PC-3 (cell line): ENCODE data around the gene METTL8. TPM values are rescaled to one million over a fixed set of nuclear protein-coding genes. Genes with fewer than 3 reads are reported as not detected.
"Not testable (repeated sequence)": the region's sequence is repeated elsewhere in the genome, so short reads cannot be mapped to it uniquely, and the experiment has no call there.

ENCODE experiments used
- ATAC-seq: fragments of 200-7000 bp; cut with Tn5 transposase; 2 replicates; pipeline ENCODE4 v1.9.1; 2020; ENCODE audit warnings: mild to moderate bottlenecking, moderate library complexity
- BruUV-seq: library from RNA; stranded (reverse); fragments of 400-500 nt; replicated peaks from 2 replicates; lab custom pipeline; 2021; lab: Mats Ljungman, UMichigan
- CTCF ChIA-PET: fragments of 300-600 bp; sonication (Branson Sonifier 250); formaldehyde crosslinking; loops from one replicate; lab custom pipeline; 2022; ENCODE audit warnings: antibody characterized with exemption; lab: Charles Lee
- POLR2A ChIA-PET: fragments of 300-600 bp; sonication (Branson Sonifier 250); formaldehyde crosslinking; loops from one replicate; lab custom pipeline; 2022; ENCODE audit warnings: antibody characterized with exemption; ENCODE audit not compliant: unreplicated experiment; lab: Charles Lee
- DNase-seq: peaks from one replicate; pipeline ENCODE4 v3.0.0-alpha.2; 2015
- H2AFZ ChIP-seq: fragments of 300-600 bp; sonication (generic); 2 replicates; pipeline ENCODE4 v1.6.0; 2016; ENCODE audit warnings: antibody characterized with exemption, low read length
- H3F3A ChIP-seq: fragments of 300-600 bp; sonication (generic); one replicate; pipeline ENCODE4 v1.6.0; 2017; ENCODE audit warnings: antibody characterized with exemption, low read length, control low read depth, mild to moderate bottlenecking; ENCODE audit not compliant: unreplicated experiment
- H3K27ac ChIP-seq: fragments of 300-600 bp; sonication (generic); 2 replicates; pipeline ENCODE4 v1.5.1; 2016; ENCODE audit warnings: mild to moderate bottlenecking, low read length
- H3K27me3 ChIP-seq: fragments of 300-600 bp; sonication (generic); 2 replicates; pipeline ENCODE4 v1.6.1; 2016; ENCODE audit warnings: low read length, mixed read lengths
- H3K36me3 ChIP-seq: fragments of 300-600 bp; sonication (generic); 2 replicates; pipeline ENCODE4 v1.6.1; 2016; ENCODE audit warnings: low read depth, mixed run types, low read length, mixed read lengths
- H3K4me1 ChIP-seq: fragments of 300-600 bp; sonication (generic); 2 replicates; pipeline ENCODE4 v1.5.1; 2016; ENCODE audit warnings: low read length; ENCODE audit not compliant: insufficient read depth
- H3K4me2 ChIP-seq: fragments of 300-600 bp; sonication (generic); 2 replicates; pipeline ENCODE4 v1.6.0; 2016; ENCODE audit warnings: low read length
- H3K4me3 ChIP-seq: fragments of 300-600 bp; sonication (generic); 2 replicates; pipeline ENCODE4 v1.5.1; 2016; ENCODE audit warnings: mild to moderate bottlenecking, low read length, mixed read lengths
- H3K79me2 ChIP-seq: fragments of 300-600 bp; sonication (generic); 2 replicates; pipeline ENCODE4 v1.6.1; 2017; ENCODE audit warnings: low read length, mixed read lengths
- H3K9ac ChIP-seq: fragments of 300-600 bp; sonication (generic); 2 replicates; pipeline ENCODE4 v1.6.0; 2016; ENCODE audit warnings: mild to moderate bottlenecking, low read length
- H3K9me2 ChIP-seq: fragments of 300-600 bp; sonication (generic); replicated peaks from 2 replicates; pipeline ENCODE4 v1.6.1; 2016; ENCODE audit warnings: mixed run types, low read length, mixed read lengths
- H3K9me3 ChIP-seq: fragments of 300-600 bp; sonication (generic); 2 replicates; pipeline ENCODE4 v1.6.1; 2016; ENCODE audit warnings: low read length, mixed read lengths
- H4K20me1 ChIP-seq: fragments of 300-600 bp; sonication (generic); 2 replicates; pipeline ENCODE4 v1.6.1; 2016; ENCODE audit warnings: low read length, mixed read lengths
- EZH2 ChIP-seq: fragments of 300-600 bp; sonication (generic); IDR thresholded peaks from one replicate; pipeline ENCODE4 v1.6.1; 2017; ENCODE audit warnings: antibody characterized with exemption, mild to moderate bottlenecking, low read length; ENCODE audit not compliant: unreplicated experiment
- EZH2phosphoT487 ChIP-seq: fragments of 300-600 bp; sonication (generic); IDR thresholded peaks from 2 replicates; pipeline ENCODE4 v1.6.1; 2018; ENCODE audit warnings: mild to moderate bottlenecking, antibody characterized with exemption, low read length, borderline replicate concordance
- intact Hi-C: fragments of 100-400 bp; cut with micrococcal nuclease; formaldehyde crosslinking; loops from 2 replicates; pipeline ENCODE4 v1.9.0; 2023
- total RNA-seq: library from RNA; depleted of rRNA; stranded (reverse); fragments of >200 nt; gene quantifications from 2 replicates; pipeline ENCODE4 v1.2.3, GENCODE V29; 2014
- TF ChIP-seq, protein P1 (sequence below): fragments of 300-600 bp; sonication (generic); conservative IDR thresholded peaks from 2 replicates; pipeline ENCODE4 v1.5.1; 2017; ENCODE audit warnings: antibody characterized with exemption, low read depth, mild to moderate bottlenecking, low read length

The METTL8 gene
- total RNA-seq, 1 experiment from 2014 or later: 10.8 TPM

- Histone ChIP-seq H3K9ac (no peak overlapping the region), H3K27ac (no peak overlapping the region), H2AFZ (no peak overlapping the region), H3F3A (no peaks in the 10 kb centered on the region), H3K4me1 (no peaks in the 10 kb centered on the region), H3K4me2 (no peak overlapping the region), H4K20me1 (no peaks in the 10 kb centered on the region), H3K9me2 (no peaks in the 10 kb centered on the region), H3K27me3 (no peaks in the 10 kb centered on the region), H3K36me3 (peaks cover 2% of the 10 kb centered on the region; the same call in 1 of the 2 replicates), H3K9me3 (no peaks in the 10 kb centered on the region), H3K4me3 (no peak overlapping the region), H3K79me2 (no peaks in the 10 kb centered on the region)
- intact Hi-C loops: no loop called here
- DNase-seq (no peak), ATAC-seq (no peak)
- BruUV-seq: no TSS peak
- POLR2A ChIA-PET: no interaction called here
- TF ChIP-seq EZH2 (no peak), EZH2phosphoT487 (no peak)
- TF ChIP-seq, protein P1, sequence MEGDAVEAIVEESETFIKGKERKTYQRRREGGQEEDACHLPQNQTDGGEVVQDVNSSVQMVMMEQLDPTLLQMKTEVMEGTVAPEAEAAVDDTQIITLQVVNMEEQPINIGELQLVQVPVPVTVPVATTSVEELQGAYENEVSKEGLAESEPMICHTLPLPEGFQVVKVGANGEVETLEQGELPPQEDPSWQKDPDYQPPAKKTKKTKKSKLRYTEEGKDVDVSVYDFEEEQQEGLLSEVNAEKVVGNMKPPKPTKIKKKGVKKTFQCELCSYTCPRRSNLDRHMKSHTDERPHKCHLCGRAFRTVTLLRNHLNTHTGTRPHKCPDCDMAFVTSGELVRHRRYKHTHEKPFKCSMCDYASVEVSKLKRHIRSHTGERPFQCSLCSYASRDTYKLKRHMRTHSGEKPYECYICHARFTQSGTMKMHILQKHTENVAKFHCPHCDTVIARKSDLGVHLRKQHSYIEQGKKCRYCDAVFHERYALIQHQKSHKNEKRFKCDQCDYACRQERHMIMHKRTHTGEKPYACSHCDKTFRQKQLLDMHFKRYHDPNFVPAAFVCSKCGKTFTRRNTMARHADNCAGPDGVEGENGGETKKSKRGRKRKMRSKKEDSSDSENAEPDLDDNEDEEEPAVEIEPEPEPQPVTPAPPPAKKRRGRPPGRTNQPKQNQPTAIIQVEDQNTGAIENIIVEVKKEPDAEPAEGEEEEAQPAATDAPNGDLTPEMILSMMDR: no peak
- CTCF ChIA-PET: no interaction called here
Observed at GRCh38 chr2:171316755-171317337, 116.9 kb downstream of the METTL8 start.

DNA sequence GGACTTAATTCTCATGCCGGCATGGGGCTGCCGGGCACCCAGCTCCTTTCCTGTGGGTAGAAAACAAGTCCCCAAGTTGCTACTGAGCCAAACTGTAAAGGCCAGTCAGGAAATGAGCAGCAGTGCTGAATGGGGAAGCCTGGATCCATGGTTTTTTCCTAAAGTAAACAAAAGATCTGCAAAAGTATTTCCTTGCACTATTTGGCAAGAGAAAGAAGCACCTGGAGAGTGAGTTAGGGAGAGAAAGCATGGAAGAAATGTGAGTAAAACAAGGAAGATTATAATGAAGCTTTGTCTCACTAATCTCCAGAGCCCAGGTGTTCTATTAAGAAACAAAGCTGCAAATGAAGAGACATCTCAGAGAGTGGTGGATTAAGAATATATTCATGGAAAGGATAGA, 117.6 kb downstream of the METTL8 start:
- no peaks in the 10 kb centered on the region for H3F3A ChIP-seq
- H3K4me3 ChIP-seq: no peak overlapping the region
- ATAC-seq: peak; percentile 42
- intact Hi-C loops: no loop called here
- BruUV-seq: no TSS peak
- H3K9ac ChIP-seq: no peak overlapping the region
- no peaks in the 10 kb centered on the region for H3K4me1 ChIP-seq
- H3K36me3 ChIP-seq: peaks cover 2% of the 10 kb centered on the region; the same call in 1 of the 2 replicates
- H2AFZ ChIP-seq: no peak overlapping the region
- no peak overlapping the region for H3K27ac ChIP-seq
- no peak overlapping the region for H3K4me2 ChIP-seq
- no peaks in the 10 kb centered on the region for H4K20me1 ChIP-seq
- H3K79me2 ChIP-seq: no peaks in the 10 kb centered on the region
- CTCF ChIA-PET: no interaction called here
- TF ChIP-seq, protein P1: no peak
- TF ChIP-seq EZH2phosphoT487: no peak
- no peak for TF ChIP-seq EZH2
- no peak for DNase-seq
- H3K9me3 ChIP-seq: no peaks in the 10 kb centered on the region
- H3K27me3 ChIP-seq: no peaks in the 10 kb centered on the region
- POLR2A ChIA-PET: no interaction called here
- no peaks in the 10 kb centered on the region for H3K9me2 ChIP-seq

GRCh38 chr2:171315781-171316180, 118.0 kb downstream of the METTL8 start:
- H4K20me1 ChIP-seq: no peaks in the 10 kb centered on the region
- ChIA-PET POLR2A (no interaction called here), CTCF (no interaction called here)
- H2AFZ ChIP-seq: no peak overlapping the region
- no peaks in the 10 kb centered on the region for H3K9me2 ChIP-seq
- H3K4me2 ChIP-seq: no peak overlapping the region
- H3K27me3 ChIP-seq: no peaks in the 10 kb centered on the region
- H3K36me3 ChIP-seq: peaks cover 2% of the 10 kb centered on the region; the same call in 1 of the 2 replicates
- H3F3A ChIP-seq: no peaks in the 10 kb centered on the region
- H3K79me2 ChIP-seq: no peaks in the 10 kb centered on the region
- TF ChIP-seq EZH2phosphoT487 (no peak), EZH2 (no peak)
- intact Hi-C loops: no loop called here
- H3K9me3 ChIP-seq: no peaks in the 10 kb centered on the region
- ATAC-seq (no peak), DNase-seq (no peak)
- H3K4me3 ChIP-seq: no peak overlapping the region
- BruUV-seq: no TSS peak
- H3K9ac ChIP-seq: no peak overlapping the region
- H3K4me1 ChIP-seq: no peaks in the 10 kb centered on the region
- H3K27ac ChIP-seq: no peak overlapping the region

DNA sequence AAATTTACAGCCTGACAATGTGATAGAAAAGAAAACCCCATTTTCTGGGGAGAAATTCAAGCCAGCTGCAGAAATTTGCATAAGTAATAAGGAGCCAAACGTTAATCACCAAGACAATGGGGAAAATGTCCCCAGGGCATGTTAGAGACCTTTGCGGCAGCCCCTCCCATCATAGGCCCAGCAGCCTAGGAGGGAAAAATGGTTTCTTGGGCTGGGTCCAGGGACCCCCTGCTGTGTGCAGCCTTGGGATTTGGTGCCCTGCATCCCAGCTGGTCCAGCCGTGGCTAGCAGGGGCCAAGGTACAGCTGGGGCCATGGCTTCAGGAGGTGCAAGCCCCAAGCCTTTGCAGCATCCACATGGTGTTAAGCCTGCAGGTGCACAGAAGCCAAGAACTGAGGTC, 121.6 kb downstream of the METTL8 start:
- H3K9me3 ChIP-seq, H3F3A ChIP-seq, intact Hi-C loops, H3K9me2 ChIP-seq, H3K27ac ChIP-seq, H2AFZ ChIP-seq, H3K4me1 ChIP-seq, H4K20me1 ChIP-seq, DNase-seq, ATAC-seq, H3K27me3 ChIP-seq, H3K4me3 ChIP-seq, H3K36me3 ChIP-seq, H3K4me2 ChIP-seq, POLR2A ChIA-PET, BruUV-seq, H3K9ac ChIP-seq, CTCF ChIA-PET, H3K79me2 ChIP-seq: not testable (repeated sequence)

GRCh38 chr2:171311589-171311988, 122.2 kb downstream of the METTL8 start:
- H3K79me2 ChIP-seq, ATAC-seq, BruUV-seq, H3K4me1 ChIP-seq, H3K27me3 ChIP-seq, POLR2A ChIA-PET, CTCF ChIA-PET, H3K27ac ChIP-seq, H3K9ac ChIP-seq, DNase-seq, H3K9me3 ChIP-seq, H3K4me2 ChIP-seq, H4K20me1 ChIP-seq, H3K36me3 ChIP-seq, H3K4me3 ChIP-seq, H3K9me2 ChIP-seq, intact Hi-C loops, H2AFZ ChIP-seq, H3F3A ChIP-seq: not testable (repeated sequence)
